ENCODE measurements around the gene INAVA. TPM values are rescaled to one million over a fixed set of nuclear protein-coding genes. Genes with fewer than 3 reads are reported as not detected.

The INAVA gene
- total and polyA plus RNA-seq, 2 donors, result 2.7 to 6.4 TPM

DNA sequence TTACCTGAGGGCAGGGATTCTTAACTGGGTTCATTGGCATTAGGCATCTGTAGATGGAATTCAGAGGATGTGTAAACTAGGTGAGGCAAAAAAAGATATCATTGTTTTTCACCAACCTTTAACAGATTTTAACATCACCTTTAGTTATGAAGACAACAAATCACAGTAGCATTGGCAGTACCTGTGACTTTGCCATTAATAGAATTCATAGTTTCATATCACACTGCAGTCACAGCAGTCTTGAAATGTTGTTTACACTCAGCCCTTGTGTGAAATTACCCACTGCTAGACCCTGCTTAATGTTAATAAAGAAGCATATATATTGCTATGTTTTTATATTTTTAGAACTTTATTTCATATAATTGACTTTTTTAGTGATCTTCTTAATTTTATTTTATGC, 1.7 kb upstream of the INAVA start:
- H3K4me1 ChIP-seq (ENCODE audit: control insufficient read depth in 2 of 2, insufficient read depth in 2 of 2, low read length in 2 of 2), result peaks cover 6 to 31% of the 10 kb centered on the region in 2 donors
- H3K4me3 ChIP-seq (ENCODE audit: low read length in 2 of 2), result no peak overlapping the region
- H3K27me3 ChIP-seq (ENCODE audit: control insufficient read depth in 2 of 2, insufficient read depth in 1 of 2, low read length in 1 of 2), result peaks cover 30 to 75% of the 10 kb centered on the region in 2 donors
- no peak overlapping the region for H3K27ac ChIP-seq (ENCODE audit: low read depth in 1 of 2, low read length in 1 of 2)
- no peak for DNase-seq (ENCODE audit: low read depth in 6 of 9, low spot score in 9 of 9)
- peaks cover 0 to 15% of the 10 kb centered on the region in 2 donors for H3K9me3 ChIP-seq (ENCODE audit: control insufficient read depth in 2 of 2, insufficient read depth in 1 of 2, low read length in 1 of 2)
- H3K36me3 ChIP-seq (ENCODE audit: control insufficient read depth in 2 of 2, insufficient read depth in 2 of 2, low read length in 1 of 2), result no peaks in the 10 kb centered on the region

DNA sequence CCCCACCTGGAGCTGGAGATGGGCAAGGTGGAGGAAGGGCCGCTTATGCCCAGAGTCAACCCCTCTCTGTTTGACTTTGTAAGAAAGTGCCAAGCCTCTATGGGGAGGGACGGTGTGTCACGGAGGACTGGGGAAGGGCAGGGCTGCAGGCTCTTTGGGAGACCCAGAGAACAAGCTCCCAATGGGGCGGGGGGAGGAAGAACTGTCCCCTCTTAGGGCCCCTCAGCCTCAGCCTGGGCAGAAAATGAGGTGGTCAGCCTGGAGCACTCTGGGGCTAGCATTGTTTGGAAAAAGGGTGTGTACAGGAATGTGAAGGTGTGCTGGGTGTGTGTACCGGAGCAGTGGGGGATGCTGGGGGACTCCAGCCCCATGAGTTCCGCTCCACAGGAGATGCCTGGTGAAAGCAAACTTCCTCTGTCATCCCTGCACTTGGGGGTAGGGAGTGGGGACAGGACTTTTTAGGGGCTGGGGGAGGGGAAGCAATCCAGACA, 1.2 kb upstream of the INAVA start:
- DNase-seq (ENCODE audit: low read depth in 6 of 9, low spot score in 9 of 9), result no peak
- Histone ChIP-seq H3K9me3 (ENCODE audit: control insufficient read depth in 2 of 2, insufficient read depth in 1 of 2, low read length in 1 of 2) (peaks cover 0 to 15% of the 10 kb centered on the region in 2 donors), H3K36me3 (ENCODE audit: control insufficient read depth in 2 of 2, insufficient read depth in 2 of 2, low read length in 1 of 2) (no peaks in the 10 kb centered on the region), H3K27me3 (ENCODE audit: control insufficient read depth in 2 of 2, insufficient read depth in 1 of 2, low read length in 1 of 2) (peaks cover 30 to 72% of the 10 kb centered on the region in 2 donors), H3K4me3 (ENCODE audit: low read length in 2 of 2) (no peak overlapping the region), H3K27ac (ENCODE audit: low read depth in 1 of 2, low read length in 1 of 2) (no peak overlapping the region), H3K4me1 (ENCODE audit: control insufficient read depth in 2 of 2, insufficient read depth in 2 of 2, low read length in 2 of 2) (peaks cover under 1 to 26% of the 10 kb centered on the region in 2 donors)
- WGBS, result 95% methylated on average over 6 of the region's 6 CpGs

DNA sequence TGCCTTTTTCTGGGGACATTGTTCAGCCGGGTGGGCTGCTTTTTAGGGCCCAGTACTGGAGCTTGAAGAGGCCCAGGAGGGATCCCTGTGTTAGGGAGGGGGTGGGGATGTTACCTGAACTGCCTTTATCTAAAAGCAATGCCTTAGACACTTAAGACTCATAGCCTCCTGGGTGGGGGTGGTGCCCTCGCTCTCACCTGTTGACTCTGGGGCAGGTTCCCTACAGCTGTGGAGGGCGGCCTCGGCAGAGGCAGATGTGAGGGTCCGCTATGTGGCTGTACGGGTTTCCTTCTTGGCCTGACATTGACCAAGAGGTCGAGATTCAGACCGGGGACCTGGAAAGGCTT, 716 bp downstream of the INAVA start:
- peaks cover 0 to 15% of the 10 kb centered on the region in 2 donors for H3K9me3 ChIP-seq (ENCODE audit: control insufficient read depth in 2 of 2, insufficient read depth in 1 of 2, low read length in 1 of 2)
- H3K4me3 ChIP-seq (ENCODE audit: low read length in 2 of 2), result no peak overlapping the region
- 92% methylated on average over 8 of the region's 8 CpGs for WGBS
- H3K27ac ChIP-seq (ENCODE audit: low read depth in 1 of 2, low read length in 1 of 2), result no peak overlapping the region
- peaks cover 24 to 55% of the 10 kb centered on the region in 2 donors for H3K27me3 ChIP-seq (ENCODE audit: control insufficient read depth in 2 of 2, insufficient read depth in 1 of 2, low read length in 1 of 2)
- no peak for DNase-seq (ENCODE audit: low read depth in 6 of 9, low spot score in 9 of 9)
- H3K36me3 ChIP-seq (ENCODE audit: control insufficient read depth in 2 of 2, insufficient read depth in 2 of 2, low read length in 1 of 2), result no peaks in the 10 kb centered on the region
- H3K4me1 ChIP-seq (ENCODE audit: control insufficient read depth in 2 of 2, insufficient read depth in 2 of 2, low read length in 2 of 2), result peaks cover 0 to 20% of the 10 kb centered on the region in 2 donors

DNA sequence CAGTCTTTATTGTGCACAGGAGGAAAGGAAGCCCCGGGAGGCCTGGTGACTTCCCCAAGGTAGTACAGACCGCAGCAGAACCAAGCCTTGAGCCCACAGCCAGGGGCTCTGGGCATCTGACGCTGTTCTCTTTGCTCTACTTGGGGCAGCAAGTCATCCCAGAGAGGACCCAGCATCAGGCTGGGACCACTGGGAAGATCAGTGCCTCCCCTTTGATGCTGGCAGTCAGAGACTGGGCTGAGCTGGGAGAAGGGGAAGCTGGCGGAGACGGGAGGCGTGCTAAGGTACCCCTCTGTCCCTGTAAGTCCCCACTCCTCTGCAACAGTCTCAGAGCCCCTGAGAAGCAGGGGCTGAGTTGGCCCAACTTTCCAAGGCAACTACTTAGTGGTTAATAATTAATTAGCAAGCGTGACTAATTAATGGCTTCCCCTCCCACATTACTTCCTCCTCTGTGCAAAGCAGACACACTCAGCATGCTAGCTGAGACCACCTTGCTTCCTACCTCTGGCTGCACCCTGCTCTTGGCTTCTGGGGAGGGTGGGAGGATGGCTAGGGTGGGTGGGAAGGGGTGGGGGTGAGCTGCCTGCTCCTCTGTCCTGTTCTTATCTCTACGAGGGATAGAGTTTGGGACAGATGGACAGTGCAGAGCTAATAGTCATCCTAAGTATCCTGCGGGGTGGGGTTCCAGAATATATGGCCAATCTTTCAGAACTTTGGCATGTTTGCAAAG, 1.3 kb downstream of the INAVA start:
- no peak overlapping the region for H3K27ac ChIP-seq (ENCODE audit: low read depth in 1 of 2, low read length in 1 of 2)

DNA sequence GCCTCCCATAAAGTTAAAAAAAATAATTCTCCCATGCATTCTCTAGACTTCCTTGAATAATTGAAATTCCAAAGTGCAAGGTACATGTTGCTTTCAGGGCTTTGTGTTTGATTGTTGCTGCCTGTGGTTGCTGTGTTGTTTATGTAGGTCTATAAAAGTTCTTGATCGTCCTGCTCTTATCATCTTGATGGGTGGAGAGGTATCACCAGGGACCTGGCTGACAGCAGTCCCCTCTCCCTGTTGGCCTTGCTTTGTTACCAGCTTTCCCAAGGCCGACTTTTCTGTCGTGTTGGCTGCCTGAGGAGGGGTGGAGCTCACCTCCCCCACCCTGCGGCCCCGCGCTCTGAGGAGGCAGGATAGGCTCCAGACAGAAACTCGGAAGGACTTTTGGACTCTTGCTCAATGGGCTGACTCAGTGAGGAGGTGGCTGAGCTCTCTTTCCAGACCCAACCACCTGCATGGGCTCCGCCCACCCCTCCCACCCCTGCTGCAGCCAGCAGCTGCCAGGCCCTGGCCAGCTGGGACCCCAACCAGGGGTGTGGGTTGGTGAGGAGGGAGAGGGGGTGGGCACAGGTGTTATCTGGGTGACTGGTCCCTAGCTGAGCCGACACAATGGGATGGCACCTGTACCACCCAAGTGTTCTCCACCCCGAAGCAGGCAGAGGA, 2.0 kb downstream of the INAVA start:
- peaks cover 0 to 14% of the 10 kb centered on the region in 2 donors for H3K4me1 ChIP-seq (ENCODE audit: control insufficient read depth in 2 of 2, insufficient read depth in 2 of 2, low read length in 2 of 2)
- 92% methylated on average over 10 of the region's 10 CpGs for WGBS

More for the DNA sequence above, 1.3 kb downstream of the INAVA start:
- Histone ChIP-seq H3K4me1 (ENCODE audit: control insufficient read depth in 2 of 2, insufficient read depth in 2 of 2, low read length in 2 of 2) (peaks cover 0 to 20% of the 10 kb centered on the region in 2 donors), H3K36me3 (ENCODE audit: control insufficient read depth in 2 of 2, insufficient read depth in 2 of 2, low read length in 1 of 2) (no peaks in the 10 kb centered on the region), H3K27me3 (ENCODE audit: control insufficient read depth in 2 of 2, insufficient read depth in 1 of 2, low read length in 1 of 2) (peaks cover 19 to 49% of the 10 kb centered on the region in 2 donors), H3K4me3 (ENCODE audit: low read length in 2 of 2) (no peak overlapping the region), H3K9me3 (ENCODE audit: control insufficient read depth in 2 of 2, insufficient read depth in 1 of 2, low read length in 1 of 2) (peaks cover 0 to 14% of the 10 kb centered on the region in 2 donors)
- DNase-seq (ENCODE audit: low read depth in 6 of 9, low spot score in 9 of 9), result no peak
- 97% methylated on average over 9 of the region's 9 CpGs for WGBS

DNA sequence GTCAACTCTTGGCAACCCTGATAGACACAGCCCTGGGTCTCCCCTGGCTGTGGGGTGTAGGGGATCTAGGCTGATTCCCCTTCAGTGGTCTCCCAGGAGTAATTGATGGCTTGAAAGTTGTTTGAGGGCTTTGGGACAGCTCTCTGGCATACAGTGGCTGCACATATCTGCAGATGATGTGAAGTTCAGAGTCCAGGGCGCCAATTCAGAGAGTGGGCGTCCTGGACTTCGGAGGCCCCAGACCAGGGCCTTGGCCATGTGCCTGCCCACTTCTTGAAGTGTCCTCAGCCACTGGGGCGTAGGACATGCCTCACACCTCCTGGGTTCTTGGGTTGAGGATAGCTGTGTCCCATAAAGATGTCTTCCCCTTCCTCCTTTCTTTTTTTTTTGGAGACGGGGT, 2.6 kb downstream of the INAVA start:
- 98% methylated on average over 5 of the region's 5 CpGs for WGBS
- Histone ChIP-seq H3K9me3 (ENCODE audit: control insufficient read depth in 2 of 2, insufficient read depth in 1 of 2, low read length in 1 of 2) (peaks cover 0 to 5% of the 10 kb centered on the region in 2 donors), H3K4me1 (ENCODE audit: control insufficient read depth in 2 of 2, insufficient read depth in 2 of 2, low read length in 2 of 2) (peaks cover 0 to 9% of the 10 kb centered on the region in 2 donors), H3K27me3 (ENCODE audit: control insufficient read depth in 2 of 2, insufficient read depth in 1 of 2, low read length in 1 of 2) (peaks cover 7 to 36% of the 10 kb centered on the region in 2 donors), H3K27ac (ENCODE audit: low read depth in 1 of 2, low read length in 1 of 2) (no peak overlapping the region), H3K4me3 (ENCODE audit: low read length in 2 of 2) (no peak overlapping the region), H3K36me3 (ENCODE audit: control insufficient read depth in 2 of 2, insufficient read depth in 2 of 2, low read length in 1 of 2) (no peaks in the 10 kb centered on the region)
- DNase-seq (ENCODE audit: low read depth in 6 of 9, low spot score in 9 of 9), result no peak

More for the DNA sequence above, 2.0 kb downstream of the INAVA start:
- Histone ChIP-seq H3K4me3 (ENCODE audit: low read length in 2 of 2) (no peak overlapping the region), H3K36me3 (ENCODE audit: control insufficient read depth in 2 of 2, insufficient read depth in 2 of 2, low read length in 1 of 2) (no peaks in the 10 kb centered on the region), H3K9me3 (ENCODE audit: control insufficient read depth in 2 of 2, insufficient read depth in 1 of 2, low read length in 1 of 2) (peaks cover 0 to 7% of the 10 kb centered on the region in 2 donors), H3K27me3 (ENCODE audit: control insufficient read depth in 2 of 2, insufficient read depth in 1 of 2, low read length in 1 of 2) (peaks cover 12 to 42% of the 10 kb centered on the region in 2 donors), H3K27ac (ENCODE audit: low read depth in 1 of 2, low read length in 1 of 2) (no peak overlapping the region)
- no peak for DNase-seq (ENCODE audit: low read depth in 6 of 9, low spot score in 9 of 9)

DNA sequence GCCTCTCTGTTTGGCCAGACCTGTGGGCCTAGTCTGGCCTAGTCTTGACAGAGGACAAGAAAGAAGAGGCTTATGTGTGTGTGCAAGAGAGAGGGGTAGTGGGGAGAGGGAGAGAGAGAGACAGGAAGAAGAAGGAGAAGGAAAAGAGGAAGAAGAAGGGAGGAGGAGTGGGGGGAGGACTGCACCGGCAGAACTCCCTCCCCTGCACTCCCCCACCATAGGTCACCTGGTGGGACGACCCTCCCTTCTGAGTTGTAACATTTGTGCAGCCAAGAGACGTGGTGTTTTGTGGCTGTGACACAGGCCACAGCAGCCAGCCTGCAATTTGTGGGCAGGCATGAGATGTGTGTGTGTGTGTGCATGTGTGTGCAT, 4.3 kb downstream of the INAVA start:
- peaks cover 0 to 9% of the 10 kb centered on the region in 2 donors for H3K4me1 ChIP-seq (ENCODE audit: control insufficient read depth in 2 of 2, insufficient read depth in 2 of 2, low read length in 2 of 2)
- DNase-seq (ENCODE audit: low read depth in 6 of 9, low spot score in 9 of 9), result no peak
- H3K9me3 ChIP-seq (ENCODE audit: control insufficient read depth in 2 of 2, insufficient read depth in 1 of 2, low read length in 1 of 2), result peaks cover 0 to 5% of the 10 kb centered on the region in 2 donors
- H3K27me3 ChIP-seq (ENCODE audit: control insufficient read depth in 2 of 2, insufficient read depth in 1 of 2, low read length in 1 of 2), result peaks cover 4 to 19% of the 10 kb centered on the region in 2 donors
- no peak overlapping the region for H3K4me3 ChIP-seq (ENCODE audit: low read length in 2 of 2)
- no peak overlapping the region for H3K27ac ChIP-seq (ENCODE audit: low read depth in 1 of 2, low read length in 1 of 2)
- H3K36me3 ChIP-seq (ENCODE audit: control insufficient read depth in 2 of 2, insufficient read depth in 2 of 2, low read length in 1 of 2), result no peaks in the 10 kb centered on the region
- 20% methylated on average over 3 of the region's 3 CpGs for WGBS

DNA sequence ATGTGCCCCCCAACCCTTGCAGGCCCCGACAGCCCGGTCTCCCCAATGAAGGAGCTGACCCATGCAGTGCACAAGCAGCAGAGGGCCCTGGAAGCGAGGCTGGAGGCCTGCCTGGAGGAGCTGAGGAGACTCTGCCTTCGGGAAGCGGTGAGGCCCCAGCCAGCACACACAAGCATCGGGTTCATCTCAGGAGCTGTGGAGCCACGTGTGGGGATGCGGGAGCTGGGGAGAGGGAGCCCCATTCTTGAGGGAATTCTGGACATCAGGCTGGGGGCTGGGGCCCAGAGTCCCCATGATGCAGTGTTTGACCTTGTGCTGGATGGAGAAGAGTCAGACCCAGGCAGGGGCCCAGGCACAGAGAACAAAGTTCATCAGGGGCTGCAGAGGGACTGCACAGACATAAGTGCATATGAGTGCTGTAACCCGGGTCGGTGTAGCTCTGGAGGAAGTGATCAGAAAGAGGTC, 4.8 kb downstream of the INAVA start:
- no peaks in the 10 kb centered on the region for H3K36me3 ChIP-seq (ENCODE audit: control insufficient read depth in 2 of 2, insufficient read depth in 2 of 2, low read length in 1 of 2)
- H3K9me3 ChIP-seq (ENCODE audit: control insufficient read depth in 2 of 2, insufficient read depth in 1 of 2, low read length in 1 of 2), result peaks cover 0 to 5% of the 10 kb centered on the region in 2 donors
- peaks cover 0 to 9% of the 10 kb centered on the region in 2 donors for H3K4me1 ChIP-seq (ENCODE audit: control insufficient read depth in 2 of 2, insufficient read depth in 2 of 2, low read length in 2 of 2)
- no peak overlapping the region for H3K4me3 ChIP-seq (ENCODE audit: low read length in 2 of 2)
- peaks cover 0 to 14% of the 10 kb centered on the region in 2 donors for H3K27me3 ChIP-seq (ENCODE audit: control insufficient read depth in 2 of 2, insufficient read depth in 1 of 2, low read length in 1 of 2)
- no peak for DNase-seq (ENCODE audit: low read depth in 6 of 9, low spot score in 9 of 9)
- no peak overlapping the region for H3K27ac ChIP-seq (ENCODE audit: low read depth in 1 of 2, low read length in 1 of 2)
- 88% methylated on average over 10 of the region's 10 CpGs for WGBS

Measured in thymus (tissue), 11 donors.